AG09319 (cell line): ENCODE results near the gene NEU2.

Experiments
- DNase-seq: peaks from one replicate; pipeline ENCODE4 v3.0.0-alpha.2; 2010; ENCODE audit warnings: low read depth; ENCODE audit errors: extremely low read depth
- TF ChIP-seq, protein P1 (sequence below): IDR thresholded peaks from 2 replicates; pipeline ENCODE4 v1.5.1; 2011; ENCODE audit warnings: low read depth, mild to moderate bottlenecking, inconsistent platforms, low read length, moderate library complexity

The NEU2 gene

DNA sequence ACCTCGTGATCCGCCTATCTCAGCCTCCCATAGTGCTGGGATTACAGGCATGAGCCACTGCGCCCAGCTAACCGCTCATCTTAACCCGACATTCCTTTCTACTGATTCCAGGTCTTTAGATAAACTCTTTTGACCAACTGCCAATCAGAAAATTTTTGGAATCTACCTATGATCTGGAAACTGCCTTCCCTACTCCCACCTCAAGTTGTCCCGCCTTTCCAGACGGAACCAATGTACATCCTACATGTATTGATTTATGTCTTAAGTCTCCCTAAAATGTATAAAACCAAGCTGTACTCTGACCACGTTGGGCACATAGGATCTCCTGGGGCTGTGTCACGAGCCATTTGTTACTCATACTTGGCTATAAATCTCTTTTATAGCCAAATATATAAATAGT, 3.2 kb upstream of the NEU2 start:
- no peak for DNase-seq
- TF ChIP-seq, protein P1, sequence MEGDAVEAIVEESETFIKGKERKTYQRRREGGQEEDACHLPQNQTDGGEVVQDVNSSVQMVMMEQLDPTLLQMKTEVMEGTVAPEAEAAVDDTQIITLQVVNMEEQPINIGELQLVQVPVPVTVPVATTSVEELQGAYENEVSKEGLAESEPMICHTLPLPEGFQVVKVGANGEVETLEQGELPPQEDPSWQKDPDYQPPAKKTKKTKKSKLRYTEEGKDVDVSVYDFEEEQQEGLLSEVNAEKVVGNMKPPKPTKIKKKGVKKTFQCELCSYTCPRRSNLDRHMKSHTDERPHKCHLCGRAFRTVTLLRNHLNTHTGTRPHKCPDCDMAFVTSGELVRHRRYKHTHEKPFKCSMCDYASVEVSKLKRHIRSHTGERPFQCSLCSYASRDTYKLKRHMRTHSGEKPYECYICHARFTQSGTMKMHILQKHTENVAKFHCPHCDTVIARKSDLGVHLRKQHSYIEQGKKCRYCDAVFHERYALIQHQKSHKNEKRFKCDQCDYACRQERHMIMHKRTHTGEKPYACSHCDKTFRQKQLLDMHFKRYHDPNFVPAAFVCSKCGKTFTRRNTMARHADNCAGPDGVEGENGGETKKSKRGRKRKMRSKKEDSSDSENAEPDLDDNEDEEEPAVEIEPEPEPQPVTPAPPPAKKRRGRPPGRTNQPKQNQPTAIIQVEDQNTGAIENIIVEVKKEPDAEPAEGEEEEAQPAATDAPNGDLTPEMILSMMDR = no peak

DNA sequence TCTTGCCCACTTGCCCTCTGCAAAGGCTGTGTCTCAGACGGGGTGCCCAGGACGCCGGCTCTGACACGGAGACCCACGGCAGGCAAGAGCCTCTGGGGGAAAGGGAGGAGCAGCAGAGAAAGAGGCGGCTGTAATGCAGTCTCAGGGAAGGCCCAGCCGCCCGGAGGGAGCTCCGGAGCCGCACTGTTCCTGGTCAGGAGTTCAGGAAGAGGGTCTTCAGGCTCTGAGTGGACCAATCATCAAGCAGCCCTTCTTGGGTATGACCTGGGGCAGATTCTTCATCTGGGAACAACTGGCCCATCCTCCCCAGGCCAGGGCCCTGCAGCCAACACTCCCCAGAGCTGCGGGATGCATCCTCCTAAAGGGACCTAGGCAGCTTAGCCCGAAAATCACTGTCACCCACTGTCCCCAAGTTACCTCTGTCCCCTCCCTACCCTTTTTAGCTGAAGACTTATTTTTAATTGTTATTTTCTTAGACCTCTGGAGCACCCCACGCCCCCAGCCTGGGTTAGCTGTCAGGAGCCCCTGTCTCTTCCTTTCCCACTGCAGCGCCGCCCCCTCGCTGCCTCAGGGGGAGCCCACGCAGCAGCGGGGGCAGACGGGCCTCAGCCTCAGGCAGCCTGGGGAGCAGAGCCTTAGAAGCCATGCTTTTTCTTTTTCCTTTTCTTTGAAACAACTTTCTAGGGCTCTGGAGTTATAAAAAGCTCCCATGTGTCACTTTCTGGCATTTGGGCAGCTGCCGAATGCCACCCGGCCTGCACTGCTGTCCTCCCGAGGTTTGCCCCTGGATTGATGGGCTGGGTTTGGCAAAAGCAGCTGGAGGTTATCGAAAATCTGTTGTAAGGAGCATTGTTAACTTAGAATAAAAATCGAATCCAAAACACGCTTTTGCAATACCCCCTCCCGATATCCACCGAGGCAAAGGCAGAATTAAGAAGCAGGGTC, 644 bp upstream of the NEU2 start:
- DNase-seq = no peak
- TF ChIP-seq, protein P1 = no peak

DNA sequence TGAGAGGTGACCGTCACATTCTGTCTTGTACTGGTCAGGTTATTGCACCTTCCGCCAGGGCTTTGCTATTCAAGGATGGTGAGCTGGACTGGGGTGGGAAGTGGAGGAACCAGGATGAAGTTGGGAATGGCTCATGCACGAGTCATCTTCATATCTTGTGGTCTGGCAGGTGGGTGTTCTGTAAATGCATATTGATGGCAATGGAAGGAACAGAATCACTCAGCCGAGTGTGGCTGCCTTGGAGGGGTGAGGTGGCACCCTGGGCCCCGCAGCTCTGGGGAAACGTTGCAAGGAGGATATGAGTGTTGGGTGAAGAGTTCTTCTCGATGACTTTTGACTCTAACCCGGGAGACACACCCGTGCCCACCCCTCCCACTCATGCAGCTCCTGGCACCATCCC, 1.2 kb downstream of the NEU2 start:
- no peak for DNase-seq
- TF ChIP-seq, protein P1 = no peak

DNA sequence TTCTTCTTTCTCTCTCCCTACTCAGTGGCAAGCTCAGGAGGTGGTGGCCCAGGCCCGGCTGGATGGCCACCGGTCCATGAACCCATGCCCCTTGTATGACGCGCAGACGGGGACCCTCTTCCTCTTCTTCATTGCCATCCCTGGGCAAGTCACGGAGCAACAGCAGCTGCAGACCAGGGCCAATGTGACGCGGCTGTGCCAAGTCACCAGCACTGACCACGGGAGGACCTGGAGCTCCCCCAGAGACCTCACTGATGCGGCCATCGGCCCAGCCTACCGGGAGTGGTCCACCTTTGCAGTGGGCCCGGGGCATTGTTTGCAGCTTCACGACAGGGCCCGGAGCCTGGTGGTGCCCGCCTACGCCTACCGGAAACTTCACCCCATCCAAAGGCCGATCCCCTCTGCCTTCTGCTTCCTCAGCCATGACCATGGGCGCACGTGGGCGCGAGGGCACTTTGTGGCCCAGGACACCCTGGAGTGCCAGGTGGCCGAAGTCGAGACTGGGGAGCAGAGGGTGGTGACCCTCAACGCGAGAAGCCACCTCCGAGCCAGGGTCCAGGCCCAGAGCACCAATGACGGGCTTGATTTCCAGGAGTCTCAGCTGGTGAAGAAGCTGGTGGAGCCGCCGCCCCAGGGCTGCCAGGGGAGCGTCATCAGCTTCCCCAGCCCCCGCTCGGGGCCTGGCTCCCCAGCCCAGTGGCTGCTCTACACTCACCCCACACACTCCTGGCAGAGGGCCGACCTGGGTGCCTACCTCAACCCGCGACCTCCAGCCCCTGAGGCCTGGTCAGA, 1.8 kb downstream of the NEU2 start:
- DNase-seq = no peak
- TF ChIP-seq, protein P1 = no peak

DNA sequence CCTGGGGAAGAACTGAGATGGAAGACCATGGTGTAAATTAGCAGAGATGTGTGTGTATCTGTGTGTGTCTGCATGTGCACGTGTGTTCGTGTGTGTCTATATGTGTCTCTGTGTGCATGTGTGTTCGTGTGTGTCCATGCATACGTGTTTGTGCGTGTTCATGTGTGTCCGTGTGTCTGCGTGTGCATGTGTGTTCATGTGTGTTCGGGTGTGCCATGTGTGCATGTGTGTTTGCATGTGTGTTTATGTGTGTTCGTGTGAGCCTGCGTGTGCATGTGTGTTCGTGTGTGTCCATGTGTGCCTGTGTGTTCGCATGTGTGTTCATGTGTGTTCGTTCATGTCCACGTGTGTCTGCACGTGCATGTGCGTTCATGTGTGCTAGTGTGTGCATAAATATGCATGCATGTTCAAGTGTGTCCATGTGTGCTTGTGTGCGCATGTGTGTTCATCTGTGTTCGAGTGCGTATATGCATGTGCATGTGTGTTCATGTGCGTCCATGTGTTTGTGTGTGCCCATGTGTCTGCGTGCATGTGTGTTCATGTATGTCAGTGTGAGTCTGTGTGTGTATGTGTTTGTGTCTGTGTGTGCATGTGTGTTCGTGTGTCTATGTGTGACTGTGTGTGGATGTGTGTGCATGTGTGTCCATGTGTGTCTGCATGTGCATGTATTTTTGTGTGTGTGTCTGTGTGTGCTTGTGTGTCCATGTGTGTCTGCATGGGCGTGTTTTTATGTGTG, 3.1 kb downstream of the NEU2 start:
- no peak for DNase-seq
- TF ChIP-seq, protein P1 = no peak

DNA sequence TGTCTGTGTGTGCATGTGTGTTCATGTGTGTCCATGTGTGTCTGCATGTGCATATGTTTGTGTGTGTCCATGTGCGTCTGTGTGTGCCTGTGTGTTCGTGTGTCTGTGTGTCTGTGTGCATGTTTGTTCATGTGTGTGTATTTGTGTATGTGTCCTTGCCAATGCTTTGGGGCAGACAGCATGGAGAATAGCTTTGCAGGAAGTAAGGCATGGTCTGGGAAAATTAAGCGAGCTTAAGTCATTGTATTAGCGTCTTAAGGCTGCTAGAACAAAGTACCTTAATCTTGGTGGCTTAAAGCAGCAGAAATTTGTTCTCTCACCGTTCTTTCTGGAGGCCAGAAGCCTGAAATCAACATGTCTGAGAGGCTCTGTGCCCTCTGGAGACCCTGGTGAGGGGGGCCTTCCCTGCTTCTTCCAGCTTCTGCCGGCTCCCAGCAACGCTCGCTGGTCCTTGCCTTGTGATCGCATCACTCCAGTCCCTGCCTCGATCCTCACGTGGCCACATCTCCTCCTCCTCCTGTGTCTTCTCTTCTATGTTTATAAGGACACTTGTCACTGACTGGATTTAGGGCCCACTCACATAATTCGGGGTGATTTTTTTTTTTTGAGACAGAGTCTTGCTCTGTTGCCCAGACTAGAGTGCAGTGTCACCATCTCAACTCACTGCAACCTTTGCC, 3.8 kb downstream of the NEU2 start:
- TF ChIP-seq, protein P1 = no peak
- no peak for DNase-seq
